HG03108 (cell line): ENCODE results near the gene AGXT.

Source experiments
- ATAC-seq: cut with Tn5 transposase; IDR thresholded peaks from one replicate; pipeline ENCODE4 v1.9.1; 2021; ENCODE audit warnings: moderate library complexity; ENCODE audit not compliant: unreplicated experiment

AGXT gene

GRCh38 chr2:240925191-240925567 lies 56.6 kb downstream of the AGXT start:
- no peak for ATAC-seq

- no peak for ATAC-seq
These were observed 57.2 kb downstream of the AGXT start for GRCh38 chr2:240925568-240926515.

DNA sequence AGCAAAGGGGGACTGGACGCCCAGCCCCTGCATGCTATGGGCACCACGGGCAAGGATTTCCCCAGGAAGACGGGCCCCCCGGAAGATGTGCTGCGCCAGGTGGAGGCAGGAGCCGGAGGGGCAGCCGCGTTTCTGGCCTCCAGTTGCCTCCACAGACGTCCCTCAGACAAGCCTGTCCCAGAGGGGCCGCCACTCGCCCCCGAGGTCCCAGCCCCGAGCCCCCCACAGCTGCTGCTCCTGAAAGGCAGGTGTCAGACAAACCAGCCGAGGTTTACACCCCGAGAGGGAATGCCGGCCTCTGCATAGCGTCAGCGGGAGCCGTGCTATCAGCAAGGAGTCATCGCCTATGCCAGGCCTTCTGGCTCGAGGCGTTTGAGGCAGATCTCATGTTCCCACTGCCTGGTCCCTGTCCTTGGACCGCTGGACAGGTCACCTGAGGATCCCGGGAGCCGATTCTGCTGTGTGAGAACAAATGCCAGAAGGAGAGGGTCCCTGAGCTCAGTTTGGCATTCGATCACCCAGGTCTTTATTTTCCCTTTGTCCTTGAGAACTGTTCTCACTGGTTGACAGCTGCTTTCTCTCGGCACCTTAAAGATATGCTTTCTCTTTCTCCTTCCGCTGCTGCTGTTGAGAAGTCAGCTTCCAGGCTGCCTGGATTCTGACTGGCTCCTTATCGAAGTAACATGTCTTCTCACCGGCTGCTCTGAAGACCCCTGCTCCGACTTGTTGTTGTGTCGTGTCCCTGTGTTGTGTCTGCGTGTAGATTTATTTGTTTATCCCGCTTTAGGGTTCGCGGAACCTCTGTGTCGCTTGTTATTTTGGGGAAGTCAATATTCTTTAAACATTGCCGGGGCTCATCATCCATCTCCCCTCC lies 58.1 kb downstream of the AGXT start:
- no peak for ATAC-seq

DNA sequence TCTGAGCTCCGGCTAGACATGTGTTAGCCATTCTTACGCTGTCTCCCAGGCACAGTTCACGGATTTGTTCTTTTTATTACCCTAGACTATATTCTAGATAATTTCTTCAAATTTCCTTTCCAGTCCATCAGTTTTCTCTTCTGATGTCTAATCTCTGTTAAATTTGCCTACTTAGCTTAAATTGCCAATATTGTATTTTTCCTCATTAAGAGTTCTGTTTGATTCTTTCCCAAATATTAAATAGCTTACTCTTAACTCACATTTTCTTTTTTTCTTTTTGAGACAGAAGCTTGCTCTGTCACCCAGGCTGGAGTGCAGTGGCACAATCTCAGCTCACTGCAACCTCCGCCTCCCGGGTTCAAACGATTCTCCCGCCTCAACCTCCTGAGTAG lies 58.8 kb downstream of the AGXT start:
- no peak for ATAC-seq

GRCh38 chr2:240928476-240929363 lies 60.1 kb downstream of the AGXT start:
- no peak for ATAC-seq

GRCh38 chr2:240929364-240930095 lies 60.9 kb downstream of the AGXT start:
- no peak for ATAC-seq
